ENCODE measurements around the gene CPNE7. TPM values are rescaled to one million over a fixed set of nuclear protein-coding genes. Genes with fewer than 3 reads are reported as not detected.
A peak's percentile ranks its signal among the peaks of the same experiment; 100 is the strongest.

The CPNE7 gene
- total and polyA plus RNA-seq, 9 of the 15 experiments (the other 6 are each of a cell fraction or from before 2014, with no cell fraction given): 0.30 to 73.4 (median 32.7) TPM

GRCh38 chr16:89565506-89566372, 9.8 kb upstream of the CPNE7 start (continued):
- TF ChIP-seq ZMIZ1 (IDR thresholded peaks at IDR 0.05; ENCODE audit: low read depth in 2 of 2, low read length in 2 of 2) (no peak), ZNF507 (tag; conservative IDR thresholded peaks at IDR 0.05) (no peak), PPARD (CRISPR knock-in tag; IDR thresholded peaks at IDR 0.05) (no peak), PRMT5 (CRISPR knock-in tag; IDR thresholded peaks at IDR 0.05) (no peak), E2F4 (CRISPR knock-in tag; IDR thresholded peaks at IDR 0.05; ENCODE audit: low read depth) (peak; percentile 13; the same call in 1 of the 2 replicates), ETV5 (CRISPR knock-in tag; IDR thresholded peaks at IDR 0.05; ENCODE audit: low read depth) (no peak), POLR2AphosphoS5 (IDR thresholded peaks at IDR 0.05; ENCODE audit: control insufficient read depth, insufficient read depth, low read depth, low read length) (peak; percentile 26), MITF (IDR thresholded peaks at IDR 0.05) (peak; percentile 65; the same call in 1 of the 2 replicates), VEZF1 (CRISPR knock-in tag; IDR thresholded peaks at IDR 0.05) (no peak), NRF1 (conservative IDR thresholded peaks at IDR 0.05 in 1 of 2, IDR thresholded peaks at IDR 0.05 in 1 of 2) (no peak), U2AF1 (optimal IDR thresholded peaks at IDR 0.05; ENCODE audit: low read depth, low read length) (no peak), ZBTB7A (IDR thresholded peaks at IDR 0.05; ENCODE audit: borderline replicate concordance, control insufficient read depth, low read depth, low read length) (no peak), PRPF4 (IDR thresholded peaks at IDR 0.05; ENCODE audit: insufficient read depth, low read depth, low read length, poor library complexity, severe bottlenecking) (no peak), CC2D1A (IDR thresholded peaks at IDR 0.05) (no peak), ATF2 (CRISPR knock-in tag; IDR thresholded peaks at IDR 0.05) (no peak), STAT5B (CRISPR knock-in tag; IDR thresholded peaks at IDR 0.05) (no peak), WHSC1 (IDR thresholded peaks at IDR 0.05; ENCODE audit: low read length) (no peak)

Measured in K562 (cell line).